ENCODE results near the gene SEC14L2.

GRCh38 chr22:30348404-30348803 is 48.4 kb upstream of the SEC14L2 start:
- TF ChIP-seq POLR2AphosphoS5 (IDR thresholded peaks at IDR 0.05; ENCODE audit: low read length) = no peak
- no peak for TF ChIP-seq EP300 (IDR thresholded peaks at IDR 0.05; ENCODE audit: borderline replicate concordance in 1 of 2, control insufficient read depth in 1 of 2, low read depth in 2 of 2, low read length in 2 of 2)
- TF ChIP-seq MXI1 (IDR thresholded peaks at IDR 0.05; ENCODE audit: low read depth, low read length) = no peak
- no peak for TF ChIP-seq TAF1 (IDR thresholded peaks at IDR 0.05; ENCODE audit: borderline replicate concordance, low read depth, low read length)
- TF ChIP-seq, protein P1, sequence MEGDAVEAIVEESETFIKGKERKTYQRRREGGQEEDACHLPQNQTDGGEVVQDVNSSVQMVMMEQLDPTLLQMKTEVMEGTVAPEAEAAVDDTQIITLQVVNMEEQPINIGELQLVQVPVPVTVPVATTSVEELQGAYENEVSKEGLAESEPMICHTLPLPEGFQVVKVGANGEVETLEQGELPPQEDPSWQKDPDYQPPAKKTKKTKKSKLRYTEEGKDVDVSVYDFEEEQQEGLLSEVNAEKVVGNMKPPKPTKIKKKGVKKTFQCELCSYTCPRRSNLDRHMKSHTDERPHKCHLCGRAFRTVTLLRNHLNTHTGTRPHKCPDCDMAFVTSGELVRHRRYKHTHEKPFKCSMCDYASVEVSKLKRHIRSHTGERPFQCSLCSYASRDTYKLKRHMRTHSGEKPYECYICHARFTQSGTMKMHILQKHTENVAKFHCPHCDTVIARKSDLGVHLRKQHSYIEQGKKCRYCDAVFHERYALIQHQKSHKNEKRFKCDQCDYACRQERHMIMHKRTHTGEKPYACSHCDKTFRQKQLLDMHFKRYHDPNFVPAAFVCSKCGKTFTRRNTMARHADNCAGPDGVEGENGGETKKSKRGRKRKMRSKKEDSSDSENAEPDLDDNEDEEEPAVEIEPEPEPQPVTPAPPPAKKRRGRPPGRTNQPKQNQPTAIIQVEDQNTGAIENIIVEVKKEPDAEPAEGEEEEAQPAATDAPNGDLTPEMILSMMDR (IDR thresholded peaks at IDR 0.05 in 2 of 3, conservative IDR thresholded peaks at IDR 0.05 in 1 of 3; ENCODE audit: control insufficient read depth in 2 of 3, extremely low read depth in 1 of 3, insufficient read depth in 1 of 3, low read depth in 3 of 3, low read length in 3 of 3) = no peak
- TF ChIP-seq HSF1 (IDR thresholded peaks at IDR 0.05; ENCODE audit: low read depth, low read length) = no peak
- no peak for TF ChIP-seq CREM (IDR thresholded peaks at IDR 0.05; ENCODE audit: low read depth)
- no peak for TF ChIP-seq RAD21 (IDR thresholded peaks at IDR 0.05; ENCODE audit: insufficient read depth, low read depth, low read length)
- no peak for TF ChIP-seq NFYB (IDR thresholded peaks at IDR 0.05; ENCODE audit: insufficient read depth, low read depth, low read length)
- no peak for TF ChIP-seq RCOR1 (conservative IDR thresholded peaks at IDR 0.05; ENCODE audit: low read depth, low read length)
- no peak for TF ChIP-seq ZNF384 (IDR thresholded peaks at IDR 0.05; ENCODE audit: borderline replicate concordance, low read depth, low read length)
- TF ChIP-seq ELK1 (IDR thresholded peaks at IDR 0.05; ENCODE audit: low read depth, low read length) = no peak
- TF ChIP-seq, protein P2, sequence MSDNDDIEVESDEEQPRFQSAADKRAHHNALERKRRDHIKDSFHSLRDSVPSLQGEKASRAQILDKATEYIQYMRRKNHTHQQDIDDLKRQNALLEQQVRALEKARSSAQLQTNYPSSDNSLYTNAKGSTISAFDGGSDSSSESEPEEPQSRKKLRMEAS (IDR thresholded peaks at IDR 0.05; ENCODE audit: low read depth, low read length) = no peak

Measured in GM12878 (cell line).